CD4-positive, alpha-beta T cell treated with Interleukin-15 for 1 hour (primary cell): ENCODE measurements around the gene PTGES3.
"Not testable (repeated sequence)": the region's sequence is repeated elsewhere in the genome, so short reads cannot be mapped to it uniquely, and the experiment has no call there.

ENCODE experiments used
- DNase-seq: peaks from one replicate; pipeline ENCODE4 v3.0.0-alpha.2; 2020

PTGES3 gene, protein sequence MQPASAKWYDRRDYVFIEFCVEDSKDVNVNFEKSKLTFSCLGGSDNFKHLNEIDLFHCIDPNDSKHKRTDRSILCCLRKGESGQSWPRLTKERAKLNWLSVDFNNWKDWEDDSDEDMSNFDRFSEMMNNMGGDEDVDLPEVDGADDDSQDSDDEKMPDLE

DNA sequence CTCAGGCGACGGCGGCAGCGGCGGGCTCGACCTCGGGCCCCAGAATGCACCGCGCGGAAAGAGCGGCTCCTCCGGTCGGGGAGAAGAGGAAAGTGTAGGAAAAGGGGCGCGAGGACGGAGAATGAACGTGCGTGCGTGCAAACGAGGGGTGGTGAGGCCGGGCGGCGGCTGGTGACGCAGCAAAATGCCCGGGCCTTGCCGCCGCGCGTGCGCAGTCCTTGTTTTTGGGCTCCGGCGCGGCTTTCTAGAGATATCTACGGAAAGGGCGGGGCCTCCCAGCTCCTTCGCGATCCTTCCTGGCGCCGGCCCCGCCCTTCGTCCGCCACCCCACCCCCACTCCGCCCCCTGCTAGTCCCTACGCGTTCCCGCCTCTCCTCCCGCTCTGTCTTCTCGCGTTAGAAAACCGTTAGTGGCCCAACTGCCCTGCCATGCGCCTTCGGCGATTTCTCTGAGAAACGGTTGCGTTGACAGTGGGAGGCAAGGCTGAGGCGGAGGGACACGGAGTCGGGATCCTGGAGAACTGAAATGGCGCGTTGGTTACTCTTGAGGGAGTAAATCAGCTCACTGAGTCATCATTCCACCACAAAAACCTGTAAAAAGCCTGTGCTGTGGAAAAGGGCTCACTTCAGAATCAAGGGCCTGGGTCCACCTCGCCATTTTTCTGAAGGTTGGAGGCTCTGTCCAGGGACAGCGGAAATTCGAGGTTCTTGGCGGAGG lies at the start of gene PTGES3:
Gene PTGES3, minus strand, starts transcription at position 156 of the 717 bp plus-strand sequence. CDS start 285 bp downstream, outside the sequence.
- peak; percentile 99 for DNase-seq

- no peak for DNase-seq
Measured at GRCh38 chr12:56728139-56728861, 40.2 kb upstream of the PTGES3 start.

GRCh38 chr12:56726196-56726675 lies 38.2 kb upstream of the PTGES3 start:
- not testable (repeated sequence) for DNase-seq

GRCh38 chr12:56725723-56726102 lies 37.6 kb upstream of the PTGES3 start:
- DNase-seq: no peak

DNA sequence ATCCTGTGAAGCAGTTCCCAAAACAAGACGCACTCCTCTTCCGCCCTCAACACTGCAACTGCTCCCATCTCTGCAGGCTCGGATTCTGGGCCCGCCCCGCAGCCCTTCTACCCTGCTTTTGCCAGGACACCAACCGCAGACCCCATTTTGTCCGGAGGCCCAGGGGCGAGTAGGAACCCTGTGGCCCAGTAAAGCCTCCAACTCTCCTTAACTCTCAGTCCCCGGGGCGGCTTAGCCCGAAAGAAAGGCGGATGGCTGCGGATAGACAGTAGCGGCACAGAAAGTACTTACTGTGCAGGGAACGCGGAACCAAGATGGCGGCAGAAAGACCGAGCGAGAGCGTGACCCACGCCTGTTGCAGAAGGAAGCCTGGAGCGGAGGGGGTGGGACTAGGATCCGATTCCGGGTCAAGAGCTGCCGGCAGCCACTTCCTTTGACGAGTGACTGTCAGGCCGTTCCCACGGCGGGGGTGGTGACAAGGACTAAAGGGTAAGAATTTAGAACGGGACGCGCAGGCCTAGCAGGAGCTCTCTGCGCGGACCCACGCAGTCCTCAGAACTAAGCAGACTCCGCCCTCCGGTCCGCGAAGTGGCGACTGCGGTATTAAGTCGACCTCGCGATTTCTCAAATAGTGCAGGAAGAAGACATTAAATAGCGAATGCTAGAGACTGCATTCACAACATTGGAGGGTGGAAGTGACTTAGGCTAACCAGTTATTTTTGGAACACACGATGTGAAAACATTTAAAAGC lies 37.1 kb upstream of the PTGES3 start, which contains the start of gene NACA:
Gene NACA, minus strand, starts transcription at position 328 of the 751 bp plus-strand sequence. CDS start 778 bp downstream, outside the sequence.
- DNase-seq: peak; percentile 98

GRCh38 chr12:56724701-56724971 lies 36.6 kb upstream of the PTGES3 start:
- no peak for DNase-seq

DNA sequence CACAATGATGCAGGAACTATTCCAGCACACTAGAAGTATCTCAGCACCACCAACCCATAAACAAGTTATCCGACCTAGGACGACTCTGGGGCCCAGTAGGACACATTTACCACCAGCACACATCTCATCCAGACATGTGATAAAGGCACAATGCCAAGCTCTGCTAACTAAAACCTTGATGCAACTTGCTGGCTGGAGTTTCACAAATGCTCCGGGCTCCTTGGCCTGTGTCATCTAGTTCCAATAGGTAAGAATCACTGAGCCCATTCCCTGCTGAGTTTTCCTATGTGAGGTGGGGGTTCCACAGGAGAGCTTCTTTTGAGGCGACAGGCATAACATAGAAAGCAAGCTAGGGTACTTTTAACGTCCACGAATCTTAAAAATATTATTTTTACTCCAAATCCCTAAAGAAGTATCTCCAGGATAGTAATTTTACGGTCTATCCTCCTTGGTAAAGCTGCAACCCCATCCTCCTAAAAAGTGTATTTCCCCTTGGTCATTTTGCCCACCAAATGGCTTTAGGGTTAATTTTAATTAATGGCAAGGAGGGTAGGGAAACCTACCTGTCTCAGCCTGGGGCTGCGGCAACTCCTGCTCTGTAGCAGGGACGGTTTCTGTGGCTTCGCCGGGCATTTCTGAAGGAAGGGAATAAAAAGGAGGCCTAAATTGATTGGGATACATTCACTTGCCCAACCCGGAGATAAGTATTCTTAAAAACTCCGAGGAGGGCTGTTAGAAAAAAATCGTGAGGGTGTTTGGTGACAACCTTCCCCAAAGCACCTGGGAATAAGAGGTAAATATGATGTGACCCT lies 36.0 kb upstream of the PTGES3 start:
- no peak for DNase-seq

DNA sequence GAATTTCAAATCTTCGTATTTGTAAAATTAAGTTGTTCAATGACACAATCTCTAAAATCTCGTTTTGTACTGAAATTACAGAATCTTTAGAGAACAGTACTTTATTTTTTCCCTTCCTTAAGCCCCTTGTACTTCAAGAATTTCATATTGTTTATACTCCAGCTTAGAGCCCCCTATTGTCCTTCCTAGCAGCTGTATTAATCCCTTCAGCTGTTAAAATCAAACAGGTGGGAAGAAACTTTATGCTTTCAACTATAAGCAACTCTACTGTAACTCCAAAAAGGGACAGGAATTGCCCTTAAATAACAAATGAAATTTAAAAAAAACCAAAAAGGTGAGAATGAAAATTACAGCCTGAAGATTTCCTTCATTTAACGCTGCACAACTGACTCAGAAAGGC lies 35.3 kb upstream of the PTGES3 start:
- no peak for DNase-seq

DNA sequence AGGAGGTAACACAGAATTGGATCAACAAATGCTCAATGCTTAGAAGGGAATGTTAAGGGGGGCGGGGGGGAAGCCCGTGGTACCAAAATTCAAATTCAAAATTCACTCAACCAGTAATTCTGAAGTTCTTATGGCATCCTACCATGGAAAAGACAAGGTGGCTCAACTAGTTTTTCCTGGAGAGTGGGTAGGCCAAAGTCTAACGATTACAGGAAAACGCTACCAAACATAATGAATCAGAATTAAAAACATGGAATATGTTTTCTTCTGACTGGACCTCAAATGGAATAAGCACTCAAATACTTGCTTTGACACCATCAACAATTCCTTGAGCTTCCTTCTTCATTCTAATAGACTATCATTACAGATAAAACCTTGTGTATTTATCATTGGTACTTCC lies 34.7 kb upstream of the PTGES3 start:
- DNase-seq: no peak

GRCh38 chr12:56721721-56722120 lies 33.6 kb upstream of the PTGES3 start:
- no peak for DNase-seq

DNA sequence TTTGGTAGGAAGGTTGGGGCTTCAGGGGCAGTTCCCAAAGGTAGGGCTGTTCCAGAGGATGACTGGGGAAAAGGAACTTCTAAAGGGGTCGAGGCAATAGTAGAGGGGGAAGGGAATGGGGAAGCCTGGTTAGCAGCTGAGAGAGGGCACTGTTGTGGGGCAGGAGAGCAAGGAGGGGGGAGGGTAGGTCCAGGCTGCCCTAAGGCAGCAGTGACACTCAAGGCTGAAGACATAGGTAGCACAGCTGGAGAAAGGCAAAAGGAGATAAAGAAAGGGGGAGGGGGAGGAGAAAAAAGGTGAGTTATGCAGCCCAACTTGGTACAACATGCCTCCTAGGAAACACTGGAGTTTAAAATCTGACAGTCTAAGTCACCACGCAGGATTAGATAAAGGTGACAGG lies 33.1 kb upstream of the PTGES3 start:
- DNase-seq: no peak

DNA sequence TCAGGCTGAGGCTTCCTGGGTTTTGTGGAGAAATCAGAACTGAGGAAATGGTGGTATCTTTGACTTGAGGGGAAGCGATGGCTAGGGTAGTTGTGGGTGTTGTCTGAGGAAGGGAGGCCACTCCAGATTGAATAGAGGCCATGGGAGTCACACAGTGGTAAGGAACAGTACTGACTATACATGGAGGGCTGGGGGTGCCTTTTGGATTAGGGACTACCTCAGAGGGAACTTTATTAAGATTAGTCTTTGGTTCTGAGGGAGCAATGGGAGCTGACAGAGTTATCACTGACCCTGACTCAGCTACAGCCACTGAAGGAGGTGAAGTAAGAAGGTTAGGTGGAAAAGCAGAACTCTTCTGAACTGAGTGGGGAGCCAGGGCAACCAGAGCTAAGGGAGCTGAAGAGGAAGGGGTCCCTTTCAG lies 32.7 kb upstream of the PTGES3 start:
- DNase-seq: no peak

GRCh38 chr12:56719056-56719455 lies 31.0 kb upstream of the PTGES3 start:
- DNase-seq: no peak

GRCh38 chr12:56718636-56719035 lies 30.6 kb upstream of the PTGES3 start:
- DNase-seq: no peak

DNA sequence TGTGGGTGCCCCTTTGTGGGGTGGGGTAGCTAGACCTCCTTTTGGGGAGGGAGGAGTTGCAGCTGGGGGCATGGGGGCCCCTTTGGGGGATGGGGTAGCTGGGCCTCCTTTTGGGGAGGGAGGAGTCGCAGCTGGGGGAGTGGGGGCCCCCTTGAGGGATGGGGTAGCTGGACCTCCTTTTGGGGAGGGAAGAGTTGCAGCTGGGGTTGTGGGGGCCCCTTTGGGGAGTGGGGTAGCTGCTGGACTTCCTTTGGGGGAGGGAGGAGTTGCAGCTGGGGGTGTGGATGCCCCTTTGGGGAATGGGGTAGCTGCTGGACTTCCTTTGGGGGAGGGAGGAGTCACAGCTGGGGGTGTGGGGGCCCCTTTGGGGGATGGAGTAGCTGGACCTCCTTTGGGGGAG lies 30.1 kb upstream of the PTGES3 start:
- DNase-seq: no peak

GRCh38 chr12:56716933-56717880 lies 29.1 kb upstream of the PTGES3 start:
- DNase-seq: no peak

DNA sequence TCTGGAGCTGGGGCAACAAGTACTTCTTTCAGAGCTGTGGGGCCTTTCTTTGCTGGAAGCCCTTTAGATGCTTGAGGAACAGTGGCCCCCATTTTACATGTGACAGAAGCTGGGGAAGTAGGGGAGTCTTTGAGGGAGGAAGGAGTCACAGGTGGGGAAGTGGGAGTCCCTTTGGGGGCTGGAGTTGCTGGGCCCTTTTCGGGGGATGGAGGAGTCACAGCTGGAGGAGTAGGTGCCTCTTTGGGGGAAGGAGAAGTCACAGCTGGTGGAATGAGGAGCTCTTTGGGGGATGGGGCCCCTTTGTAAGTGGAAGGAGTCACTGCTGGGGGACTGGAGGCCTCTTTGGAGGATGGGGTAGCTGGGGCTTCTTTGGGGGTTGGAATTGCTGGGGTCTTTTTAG lies 28.4 kb upstream of the PTGES3 start:
- no peak for DNase-seq

DNA sequence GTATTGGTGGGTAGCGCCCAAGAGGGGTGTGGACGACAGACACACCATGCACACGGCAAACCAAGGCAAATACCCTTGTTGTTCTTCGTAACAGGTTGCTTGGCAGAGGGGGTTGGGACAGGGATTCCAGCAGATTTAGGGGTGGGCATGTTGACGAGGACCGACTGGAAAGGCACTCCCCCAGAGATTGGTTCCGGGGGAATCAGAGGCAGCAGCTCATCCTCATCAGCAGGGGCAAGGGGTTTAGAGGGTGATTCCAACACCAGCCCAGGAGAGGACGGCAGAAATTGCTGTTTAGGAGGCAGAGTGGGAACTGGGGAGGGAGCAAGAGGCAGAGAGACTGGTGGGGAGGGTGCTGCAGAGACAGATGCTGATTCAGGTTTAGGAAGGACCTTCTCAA lies 27.7 kb upstream of the PTGES3 start:
- DNase-seq: no peak

- DNase-seq: no peak
Measured at GRCh38 chr12:56714431-56714929, 26.4 kb upstream of the PTGES3 start.

DNA sequence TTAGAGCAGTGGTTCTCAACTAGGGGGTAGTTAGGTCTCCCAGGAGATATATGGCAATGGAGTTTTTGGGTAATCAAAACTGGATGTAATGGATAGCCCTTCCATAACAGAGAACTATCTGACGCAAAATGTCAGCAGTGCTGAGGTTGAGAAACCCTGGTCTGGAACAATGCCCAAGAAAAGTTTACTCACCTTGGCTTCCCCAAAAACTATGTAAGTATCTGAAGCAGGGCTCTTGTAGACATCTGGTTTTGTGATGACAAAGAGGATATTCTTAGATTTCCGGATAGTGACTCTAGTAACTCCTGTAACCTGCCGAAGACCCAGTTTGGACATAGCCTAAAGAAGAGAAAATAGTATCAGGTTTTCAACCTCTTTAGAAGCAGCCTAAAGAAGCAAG lies 25.3 kb upstream of the PTGES3 start:
- no peak for DNase-seq

GRCh38 chr12:56709759-56710376 lies 21.8 kb upstream of the PTGES3 start:
- no peak for DNase-seq
